Measurements from ENCODE around the gene MAP3K3.
"Not testable (repeated sequence)": the region's sequence is repeated elsewhere in the genome, so short reads cannot be mapped to it uniquely, and the experiment has no call there.

Gene MAP3K3

GRCh38 chr17:63705657-63706056 is 83.4 kb downstream of the MAP3K3 start:
- no peak for DNase-seq (ENCODE audit: low read depth)

- no peak for DNase-seq (ENCODE audit: low read depth)
Observed at GRCh38 chr17:63706336-63707082, 84.3 kb downstream of the MAP3K3 start.

GRCh38 chr17:63707151-63707550 is 84.9 kb downstream of the MAP3K3 start:
- no peak for DNase-seq (ENCODE audit: low read depth)

- DNase-seq (ENCODE audit: low read depth): no peak
Observed at GRCh38 chr17:63709110-63709509, 86.9 kb downstream of the MAP3K3 start.

- no peak for DNase-seq (ENCODE audit: low read depth)
Observed at GRCh38 chr17:63714550-63715277, 92.5 kb downstream of the MAP3K3 start.

- no peak for DNase-seq (ENCODE audit: low read depth)
Observed at GRCh38 chr17:63716426-63716825, 94.2 kb downstream of the MAP3K3 start.

- no peak for DNase-seq (ENCODE audit: low read depth)
Observed at GRCh38 chr17:63718988-63719387, 96.8 kb downstream of the MAP3K3 start.

GRCh38 chr17:63720194-63720593 is 98.0 kb downstream of the MAP3K3 start:
- not testable (repeated sequence) for DNase-seq (ENCODE audit: low read depth)

GRCh38 chr17:63722403-63722802 is 100.2 kb downstream of the MAP3K3 start:
- no peak for DNase-seq (ENCODE audit: low read depth)

- DNase-seq (ENCODE audit: low read depth): no peak
Observed at GRCh38 chr17:63735691-63736090, 113.5 kb downstream of the MAP3K3 start.

GRCh38 chr17:63740464-63741142 is 118.4 kb downstream of the MAP3K3 start:
- DNase-seq (ENCODE audit: low read depth): no peak

- DNase-seq (ENCODE audit: low read depth): no peak
Observed at GRCh38 chr17:63741143-63741407, 118.9 kb downstream of the MAP3K3 start.

- DNase-seq (ENCODE audit: low read depth): peak; percentile 99
Observed at GRCh38 chr17:63741408-63742173, 119.4 kb downstream of the MAP3K3 start, which contains the start of gene STRADA. STRADA (minus strand) TSS chr17:63741799; CDS start chr17:63728369, 13,430 bp downstream.
